T-helper 2 cell treated with Interferon-gamma antibody and Interleukin-4, amounts not matched to agents 5 μg/mL and 100 μg/mL, for 36 hours (primary cell): Measurements from ENCODE around the gene RPL34.
A peak's percentile ranks its signal among the peaks of the same experiment; 100 is the strongest.

Experiments used
- DNase-seq: peaks from one replicate; pipeline ENCODE4 v3.0.0; 2021; ENCODE audit warnings: low spot score
- H3K27ac Mint-ChIP-seq: one replicate; pipeline ENCODE4 v1.8.0; 2021; ENCODE audit warnings: mild to moderate bottlenecking, mixed read lengths
- H3K27me3 Mint-ChIP-seq: one replicate; pipeline ENCODE4 v1.8.0; 2021; ENCODE audit warnings: low read depth, mixed read lengths
- H3K36me3 Mint-ChIP-seq: one replicate; pipeline ENCODE4 v1.8.0; 2021; ENCODE audit warnings: low read depth, mixed read lengths
- H3K4me1 Mint-ChIP-seq: one replicate; pipeline ENCODE4 v1.8.0; 2021; ENCODE audit warnings: low read depth, mixed read lengths
- H3K4me3 Mint-ChIP-seq: one replicate; pipeline ENCODE4 v1.8.0; 2022; ENCODE audit warnings: mild to moderate bottlenecking, moderate library complexity, mixed read lengths
- H3K9me3 Mint-ChIP-seq: one replicate; pipeline ENCODE4 v1.8.0; 2021; ENCODE audit warnings: mixed read lengths

The RPL34 gene

DNA sequence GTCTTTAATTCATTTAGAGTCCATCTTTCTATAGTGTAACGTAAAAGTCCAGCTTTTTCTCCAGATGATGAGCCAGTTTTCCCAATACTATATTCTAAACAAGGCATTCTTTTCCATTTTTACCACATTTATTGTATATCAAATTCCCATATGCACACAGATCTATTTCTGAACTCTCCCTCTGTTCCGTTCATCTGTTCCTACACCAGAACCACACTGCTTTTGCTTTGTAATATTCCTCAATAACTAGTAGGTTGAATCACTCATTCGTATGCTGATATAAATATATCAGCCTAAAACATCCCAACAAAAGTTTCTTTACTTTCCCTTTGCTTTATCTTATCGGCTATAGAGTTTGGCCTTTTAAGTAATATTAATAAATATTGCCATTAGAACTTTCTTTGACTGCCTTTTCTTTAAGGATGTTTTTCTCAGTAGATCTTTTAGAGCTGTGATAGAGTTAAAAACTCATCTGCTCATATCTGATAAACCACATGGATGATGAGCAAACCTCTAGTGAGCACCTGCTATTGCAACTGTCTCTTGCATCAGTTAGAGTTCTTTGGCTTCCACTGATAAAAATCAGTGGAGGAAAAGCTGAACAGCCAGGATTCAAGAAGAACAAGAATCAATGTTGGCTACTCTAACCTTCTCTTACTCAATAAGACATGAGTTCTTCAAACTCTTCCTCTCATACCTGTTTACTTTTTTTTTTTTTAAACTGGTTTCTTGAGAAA is 13.1 kb upstream of the RPL34 start:
- DNase-seq: no peak
- Mint-ChIP-seq H3K9me3 (peaks cover 3% of the 10 kb centered on the region), H3K4me3 (no peak overlapping the region), H3K27me3 (no peaks in the 10 kb centered on the region), H3K27ac (no peak overlapping the region), H3K4me1 (peaks cover 2% of the 10 kb centered on the region), H3K36me3 (peaks cover 10% of the 10 kb centered on the region)

DNA sequence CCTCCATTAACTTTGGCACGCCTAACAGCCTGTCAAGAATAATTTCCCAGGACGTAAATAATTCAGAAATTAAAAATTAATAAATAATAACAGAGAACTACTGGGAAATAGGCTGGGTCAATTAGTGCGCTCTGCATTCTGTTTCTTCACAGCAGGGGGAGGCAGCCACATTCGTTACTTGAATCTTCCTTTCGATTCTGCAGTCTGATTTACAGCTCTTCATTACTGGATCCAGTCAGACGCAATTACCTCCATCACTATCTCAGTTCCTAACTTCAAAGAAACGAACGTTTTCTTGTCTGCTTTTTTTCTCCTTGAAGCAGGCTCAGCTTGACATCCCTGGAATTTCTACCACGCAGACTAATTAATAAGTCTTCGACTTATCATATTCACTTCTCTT is 9.0 kb upstream of the RPL34 start:
- Mint-ChIP-seq H3K27ac (no peak overlapping the region), H3K36me3 (peaks cover 23% of the 10 kb centered on the region), H3K4me1 (peaks cover 5% of the 10 kb centered on the region), H3K4me3 (no peak overlapping the region), H3K27me3 (no peaks in the 10 kb centered on the region), H3K9me3 (peaks cover 11% of the 10 kb centered on the region)
- no peak for DNase-seq

DNA sequence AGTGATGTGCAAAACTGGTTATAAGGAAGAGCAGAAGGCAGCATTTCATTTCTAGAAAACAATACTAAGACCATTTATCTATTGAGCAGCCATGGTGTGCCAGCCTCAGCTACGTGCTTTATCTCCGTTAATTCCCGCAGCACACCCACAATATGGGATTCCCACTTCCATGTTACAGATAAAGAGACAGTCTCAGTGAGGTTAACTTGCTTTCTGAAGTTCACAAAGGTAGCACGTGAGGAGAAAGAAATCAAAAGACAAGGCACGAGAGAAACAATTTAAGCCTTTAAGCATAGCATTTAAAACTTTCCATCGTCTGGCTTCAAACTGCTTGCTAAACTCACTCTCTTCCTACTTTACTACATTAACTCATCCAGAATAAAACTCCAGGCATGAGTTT is 8.0 kb upstream of the RPL34 start:
- Mint-ChIP-seq H3K4me1 (peaks cover 5% of the 10 kb centered on the region), H3K27me3 (no peaks in the 10 kb centered on the region), H3K27ac (no peak overlapping the region), H3K36me3 (peaks cover 27% of the 10 kb centered on the region), H3K9me3 (peaks cover 9% of the 10 kb centered on the region), H3K4me3 (no peak overlapping the region)
- DNase-seq: no peak

DNA sequence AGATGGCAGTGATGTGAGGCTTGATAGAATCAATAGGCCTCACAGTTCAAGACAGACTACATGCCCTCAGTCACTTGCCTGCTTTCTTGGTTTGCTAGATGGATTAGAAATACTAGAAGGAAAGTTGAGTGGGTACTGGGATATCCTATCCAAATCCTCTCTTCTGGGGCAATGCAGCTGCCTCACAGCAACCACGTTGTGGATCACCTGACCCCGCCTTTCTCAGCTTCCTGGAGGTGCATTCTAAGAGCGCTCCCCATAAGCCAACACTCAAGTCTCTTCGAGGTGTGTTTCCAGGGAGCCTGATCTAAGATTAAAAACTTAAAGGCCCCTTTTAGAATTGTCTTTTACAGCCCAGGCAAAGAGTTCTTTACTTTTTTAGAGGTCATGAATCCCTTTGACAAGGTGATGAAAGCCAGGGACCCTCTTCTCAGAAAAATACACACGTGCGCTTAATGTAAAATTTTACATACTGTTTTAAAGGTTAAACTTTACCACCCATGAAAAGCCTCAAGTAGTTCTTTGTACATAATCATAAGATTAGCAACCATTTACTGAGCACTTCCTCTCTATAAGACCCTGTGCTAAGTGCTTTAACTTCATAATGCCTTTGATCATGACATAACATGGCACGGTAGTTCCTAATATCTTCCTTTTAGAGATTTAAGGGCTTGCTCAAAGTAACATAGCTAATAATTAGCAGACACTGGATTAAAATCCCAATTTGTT is 840 bp upstream of the RPL34 start:
- peak; percentile 33 for DNase-seq
- peaks cover 57% of the 10 kb centered on the region for H3K36me3 Mint-ChIP-seq
- H3K4me1 Mint-ChIP-seq: peaks cover 30% of the 10 kb centered on the region
- peak overlapping the region; percentile 94 for H3K27ac Mint-ChIP-seq
- H3K4me3 Mint-ChIP-seq: peak overlapping the region; percentile 96
- H3K9me3 Mint-ChIP-seq: peaks cover 9% of the 10 kb centered on the region
- no peaks in the 10 kb centered on the region for H3K27me3 Mint-ChIP-seq

DNA sequence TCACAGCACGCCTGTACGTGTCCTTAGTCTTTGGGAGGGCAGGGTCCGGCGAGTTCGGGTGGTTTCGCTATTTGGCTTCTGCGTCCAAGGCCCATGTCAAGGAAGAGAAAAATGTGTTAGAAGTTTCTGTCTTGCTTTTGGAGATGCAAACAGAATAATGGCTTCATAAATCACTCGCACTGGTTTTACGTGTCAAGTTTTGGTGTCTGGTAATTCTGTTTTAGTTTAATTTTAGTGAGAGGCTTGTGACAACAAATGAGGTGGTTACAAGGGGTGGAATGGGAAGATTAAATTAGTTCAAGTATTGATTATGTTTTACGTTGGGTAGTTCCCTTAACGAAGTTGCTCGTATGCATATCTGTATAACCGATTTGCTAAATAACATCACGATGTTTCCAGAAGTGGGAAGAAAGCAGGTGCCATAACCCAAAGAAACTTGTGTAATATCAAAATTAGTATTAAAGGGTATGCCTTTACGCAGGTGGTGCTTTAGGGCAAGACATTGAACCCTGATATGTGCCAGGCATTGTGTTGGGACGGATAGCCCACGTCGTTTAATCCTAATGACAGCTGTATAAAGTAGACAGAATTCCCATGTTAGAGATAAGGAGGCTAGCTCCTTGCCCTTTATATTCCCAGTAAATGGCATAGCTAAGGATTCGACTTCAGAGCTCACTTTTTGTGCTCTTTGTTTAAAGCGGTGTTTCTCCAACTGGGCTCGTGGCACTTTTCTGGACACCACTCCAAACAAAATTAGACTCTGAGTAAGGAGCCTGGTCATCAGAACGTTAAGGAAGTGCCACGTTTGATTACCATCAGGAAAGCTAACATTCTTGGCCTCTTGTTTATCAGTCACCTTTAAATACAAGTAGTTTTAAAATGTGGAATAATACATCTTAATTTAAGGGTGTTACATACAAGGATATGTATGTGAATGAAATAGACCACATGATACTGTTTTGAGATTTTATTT is 843 bp downstream of the RPL34 start:
- H3K36me3 Mint-ChIP-seq: peaks cover 60% of the 10 kb centered on the region
- H3K4me1 Mint-ChIP-seq: peaks cover 35% of the 10 kb centered on the region
- peak overlapping the region; percentile 94 for H3K27ac Mint-ChIP-seq
- H3K27me3 Mint-ChIP-seq: no peaks in the 10 kb centered on the region
- no peak for DNase-seq
- H3K9me3 Mint-ChIP-seq: peaks cover 2% of the 10 kb centered on the region
- H3K4me3 Mint-ChIP-seq: peak overlapping the region; percentile 96

DNA sequence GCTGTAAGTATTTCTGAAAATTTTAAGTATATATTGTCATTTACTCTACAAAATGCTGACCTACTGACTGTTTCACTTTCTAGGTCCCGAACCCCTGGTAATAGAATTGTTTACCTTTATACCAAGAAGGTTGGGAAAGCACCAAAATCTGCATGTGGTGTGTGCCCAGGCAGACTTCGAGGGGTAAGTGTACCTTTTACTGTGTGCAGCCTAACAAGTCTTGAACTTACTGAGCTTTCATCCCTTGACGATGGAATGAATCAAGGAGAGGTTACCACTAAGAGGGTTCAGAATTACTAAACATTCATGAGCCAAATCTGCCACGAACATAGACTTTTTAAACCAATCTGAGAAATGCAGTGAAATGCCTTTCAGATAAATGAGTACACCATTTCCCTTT is 1.6 kb downstream of the RPL34 start:
- H3K4me1 Mint-ChIP-seq: peaks cover 35% of the 10 kb centered on the region
- no peaks in the 10 kb centered on the region for H3K27me3 Mint-ChIP-seq
- H3K4me3 Mint-ChIP-seq: peak overlapping the region; percentile 96
- no peaks in the 10 kb centered on the region for H3K9me3 Mint-ChIP-seq
- no peak overlapping the region for H3K27ac Mint-ChIP-seq
- peaks cover 58% of the 10 kb centered on the region for H3K36me3 Mint-ChIP-seq
- DNase-seq: no peak

DNA sequence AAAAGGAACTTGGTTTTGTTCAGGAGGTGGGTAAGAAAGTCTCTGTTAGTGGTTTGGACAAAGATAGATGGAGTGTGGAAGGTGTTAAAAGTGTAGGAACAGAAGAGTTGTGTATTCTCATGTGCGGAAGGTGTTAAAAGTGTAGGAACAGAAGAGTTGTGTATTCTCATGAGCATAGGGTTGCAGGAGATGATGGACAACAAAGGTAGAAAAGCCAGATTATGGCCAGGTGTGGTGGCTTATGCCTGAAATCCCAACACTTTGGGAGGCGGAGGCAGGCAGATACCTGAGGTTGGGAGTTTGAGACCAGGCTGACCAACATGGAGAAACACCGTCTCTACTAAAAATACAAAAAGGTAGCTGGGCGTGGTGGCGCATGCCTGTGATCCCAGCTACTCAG is 2.5 kb downstream of the RPL34 start:
- Mint-ChIP-seq H3K27me3 (no peaks in the 10 kb centered on the region), H3K4me3 (peak overlapping the region; percentile 96), H3K36me3 (peaks cover 56% of the 10 kb centered on the region), H3K4me1 (peaks cover 35% of the 10 kb centered on the region), H3K9me3 (no peaks in the 10 kb centered on the region), H3K27ac (peak overlapping the region; percentile 9)
- DNase-seq: no peak

DNA sequence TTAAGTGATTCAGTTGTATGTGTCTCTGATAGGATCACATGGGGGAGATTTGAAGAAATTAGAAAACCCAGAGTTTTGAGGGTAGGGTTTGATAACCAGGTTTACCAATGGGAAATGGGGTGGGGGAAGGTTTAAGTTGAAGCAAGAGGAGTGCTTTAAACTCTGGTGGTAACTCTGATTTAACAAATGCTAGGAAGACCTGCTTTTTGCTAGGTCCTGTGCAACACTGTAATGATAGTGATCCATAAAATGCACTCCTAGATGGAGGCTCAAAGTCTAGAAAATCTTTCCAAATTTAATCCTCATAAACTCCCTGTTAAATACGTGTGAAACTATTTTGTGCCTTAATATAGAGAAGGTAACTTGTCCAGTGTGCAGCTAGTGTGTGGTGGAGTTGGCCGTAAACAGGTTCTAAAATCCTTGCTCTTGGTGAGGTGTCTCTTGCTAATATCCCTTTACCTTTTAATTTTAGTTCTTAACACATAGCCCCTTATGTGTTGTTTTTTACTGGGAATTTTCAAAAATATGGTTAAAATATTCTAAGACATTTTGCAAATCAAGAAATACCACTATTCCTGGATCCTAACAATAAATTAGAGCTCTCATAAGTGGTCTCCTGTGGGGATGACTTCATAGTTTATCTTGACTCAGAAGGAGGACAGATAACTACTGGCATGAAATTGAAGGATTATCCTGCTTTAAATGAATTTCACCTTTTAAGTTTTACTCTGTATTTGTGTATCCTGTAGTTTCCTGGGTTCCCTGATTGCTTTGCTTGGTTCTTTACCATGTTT is 4.1 kb downstream of the RPL34 start:
- H3K27ac Mint-ChIP-seq: no peak overlapping the region
- H3K27me3 Mint-ChIP-seq: no peaks in the 10 kb centered on the region
- peaks cover 60% of the 10 kb centered on the region for H3K36me3 Mint-ChIP-seq
- H3K9me3 Mint-ChIP-seq: no peaks in the 10 kb centered on the region
- peak; percentile 1 for DNase-seq
- peak overlapping the region; percentile 47 for H3K4me3 Mint-ChIP-seq
- H3K4me1 Mint-ChIP-seq: peaks cover 27% of the 10 kb centered on the region

DNA sequence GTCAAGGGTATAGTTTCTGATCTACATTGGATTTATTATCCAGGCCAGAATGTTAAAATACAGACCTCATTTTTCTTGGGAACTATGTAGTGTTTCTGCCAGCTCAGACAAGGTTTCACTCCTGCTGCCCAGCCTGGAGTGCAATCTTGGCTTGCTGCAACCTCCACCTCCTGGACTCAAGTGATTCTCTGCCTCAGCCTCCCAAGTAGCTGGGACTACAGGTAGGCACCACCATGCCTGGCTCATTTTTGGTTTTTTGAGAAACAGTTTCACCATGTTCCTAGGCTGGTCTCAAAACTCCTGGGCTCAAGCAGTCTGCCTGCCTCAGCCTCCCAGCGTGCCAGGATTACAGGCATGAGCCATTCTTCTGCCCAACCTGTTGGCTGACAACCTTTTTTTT is 5.7 kb downstream of the RPL34 start:
- H3K27ac Mint-ChIP-seq: no peak overlapping the region
- H3K4me1 Mint-ChIP-seq: peaks cover 20% of the 10 kb centered on the region
- no peak overlapping the region for H3K4me3 Mint-ChIP-seq

DNA sequence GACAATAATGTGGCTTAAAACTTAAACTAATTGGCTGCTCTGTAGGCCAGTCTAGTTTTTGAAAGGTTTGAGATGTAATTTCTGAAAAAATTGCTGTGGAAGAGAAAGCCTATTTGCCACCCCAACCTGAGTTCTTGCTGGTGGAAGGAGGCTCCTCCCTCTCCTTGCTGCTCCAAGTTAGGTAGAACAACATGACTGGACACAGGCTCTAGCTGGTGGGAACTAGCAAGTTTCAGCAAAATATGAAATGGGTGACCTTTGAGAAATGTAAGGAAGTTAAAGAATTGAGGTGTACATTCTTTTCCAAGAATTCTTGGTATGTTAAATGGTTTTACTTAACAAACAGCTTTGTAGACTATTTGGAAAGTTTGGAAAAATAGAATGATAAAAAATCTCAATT is 8.0 kb downstream of the RPL34 start:
- peaks cover 67% of the 10 kb centered on the region for H3K36me3 Mint-ChIP-seq
- no peaks in the 10 kb centered on the region for H3K9me3 Mint-ChIP-seq
- H3K4me3 Mint-ChIP-seq: no peak overlapping the region
- H3K4me1 Mint-ChIP-seq: peaks cover 14% of the 10 kb centered on the region
- no peak overlapping the region for H3K27ac Mint-ChIP-seq
- no peak for DNase-seq
- H3K27me3 Mint-ChIP-seq: no peaks in the 10 kb centered on the region

More for the DNA sequence above, 5.7 kb downstream of the RPL34 start:
- no peak for DNase-seq
- Mint-ChIP-seq H3K36me3 (peaks cover 66% of the 10 kb centered on the region), H3K9me3 (no peaks in the 10 kb centered on the region), H3K27me3 (no peaks in the 10 kb centered on the region)

DNA sequence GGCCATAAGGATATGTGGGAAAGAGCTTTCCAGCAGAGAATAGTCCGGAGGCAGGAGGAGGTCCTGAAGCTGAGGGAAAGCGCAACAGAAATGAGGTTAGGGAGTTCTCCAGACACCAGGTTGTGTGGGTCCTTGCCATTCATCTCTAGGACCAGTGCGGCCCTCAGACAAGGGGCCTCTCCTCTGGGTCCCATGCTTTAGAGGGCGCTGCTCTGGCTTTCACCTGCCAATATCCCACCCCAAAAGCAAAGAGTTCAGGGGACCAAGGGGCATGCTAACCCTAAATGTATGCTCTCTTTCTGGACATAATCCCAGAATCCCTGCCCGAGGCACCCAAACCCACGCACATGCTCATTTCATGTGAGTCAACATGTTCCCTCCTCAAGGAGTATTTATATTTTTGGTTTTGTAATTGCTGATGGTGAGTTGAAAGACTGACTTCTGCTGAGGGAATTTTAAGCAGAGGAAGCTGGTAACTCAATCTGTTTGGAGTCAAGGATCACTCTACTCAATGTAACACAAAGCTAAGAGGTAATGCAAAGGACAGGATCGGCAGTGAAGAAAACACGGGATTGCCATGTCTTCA is 14.8 kb downstream of the RPL34 start:
- no peak for DNase-seq
- Mint-ChIP-seq H3K9me3 (no peaks in the 10 kb centered on the region), H3K4me3 (no peak overlapping the region), H3K27me3 (no peaks in the 10 kb centered on the region), H3K27ac (no peak overlapping the region), H3K4me1 (no peaks in the 10 kb centered on the region), H3K36me3 (peaks cover 37% of the 10 kb centered on the region)

DNA sequence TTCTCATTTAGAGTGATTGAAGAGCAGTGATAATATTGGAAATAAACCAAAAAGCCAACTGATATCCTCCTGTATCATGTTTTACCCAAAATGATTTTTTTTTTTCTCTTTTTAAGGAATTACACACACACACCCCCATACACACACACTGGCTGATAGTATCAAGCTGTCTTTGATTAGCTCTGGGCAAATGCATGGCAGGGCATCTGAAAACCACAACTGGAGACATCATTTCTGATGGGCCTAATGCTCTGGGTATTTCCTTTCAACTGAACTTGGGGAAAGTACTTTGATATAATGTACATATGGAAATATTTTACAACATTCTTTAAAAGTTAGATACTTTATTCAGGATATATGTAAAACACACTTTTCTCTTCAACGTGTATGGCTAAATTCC is 15.9 kb downstream of the RPL34 start:
- Mint-ChIP-seq H3K36me3 (peaks cover 30% of the 10 kb centered on the region), H3K4me1 (no peaks in the 10 kb centered on the region), H3K27ac (no peak overlapping the region), H3K4me3 (no peak overlapping the region), H3K9me3 (no peaks in the 10 kb centered on the region), H3K27me3 (no peaks in the 10 kb centered on the region)
- DNase-seq: no peak

DNA sequence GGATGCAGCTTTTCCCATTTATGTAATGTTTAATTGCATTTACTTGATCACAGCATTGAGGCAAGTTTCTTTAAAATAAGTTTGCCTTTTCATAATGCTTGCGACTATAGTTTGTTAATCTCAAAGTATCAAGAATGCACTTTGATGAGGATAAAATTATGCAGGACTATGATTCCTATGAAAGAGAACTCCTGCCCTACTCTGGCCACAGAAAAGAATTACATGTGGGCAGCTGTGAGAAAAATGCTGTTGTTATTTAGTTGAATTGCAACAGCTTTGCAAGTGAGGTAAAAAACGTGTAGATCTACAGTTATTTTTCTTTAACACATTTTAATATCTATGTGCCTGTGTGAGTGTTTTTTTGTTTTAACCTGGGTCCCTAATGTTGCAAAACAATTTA is 17.5 kb downstream of the RPL34 start:
- Mint-ChIP-seq H3K9me3 (no peaks in the 10 kb centered on the region), H3K27me3 (no peaks in the 10 kb centered on the region), H3K36me3 (peaks cover 20% of the 10 kb centered on the region), H3K4me3 (no peak overlapping the region), H3K27ac (no peak overlapping the region), H3K4me1 (no peaks in the 10 kb centered on the region)
- no peak for DNase-seq
